ENCODE results near the gene EIF3D.

EIF3D gene

GRCh38 chr22:36562261-36562835 is 33.4 kb upstream of the EIF3D start:
- Mint-ChIP-seq H3K4me1 (no peaks in the 10 kb centered on the region), H3K4me3 (no peak overlapping the region), H3K9me3 (no peaks in the 10 kb centered on the region), H3K27ac (no peak overlapping the region), H3K27me3 (peaks cover 12% of the 10 kb centered on the region)
- ATAC-seq (no peak), DNase-seq (no peak)

GRCh38 chr22:36561291-36561811 is 32.4 kb upstream of the EIF3D start:
- no peak for DNase-seq
- Mint-ChIP-seq H3K4me1 (no peaks in the 10 kb centered on the region), H3K9me3 (no peaks in the 10 kb centered on the region), H3K4me3 (no peak overlapping the region), H3K27ac (no peak overlapping the region), H3K27me3 (peaks cover 12% of the 10 kb centered on the region)
- no peak for ATAC-seq

GRCh38 chr22:36560001-36560400 is 31.0 kb upstream of the EIF3D start:
- H3K27me3 Mint-ChIP-seq, result peaks cover 12% of the 10 kb centered on the region
- no peak overlapping the region for H3K27ac Mint-ChIP-seq
- no peaks in the 10 kb centered on the region for H3K9me3 Mint-ChIP-seq
- no peak for ATAC-seq
- no peak for DNase-seq
- H3K4me1 Mint-ChIP-seq, result no peaks in the 10 kb centered on the region
- no peak overlapping the region for H3K4me3 Mint-ChIP-seq

- no peaks in the 10 kb centered on the region for H3K9me3 Mint-ChIP-seq
- DNase-seq (no peak), ATAC-seq (no peak)
- H3K4me1 Mint-ChIP-seq, result no peaks in the 10 kb centered on the region
- H3K27ac Mint-ChIP-seq, result no peak overlapping the region
- H3K27me3 Mint-ChIP-seq, result peaks cover 23% of the 10 kb centered on the region
- H3K4me3 Mint-ChIP-seq, result no peak overlapping the region
These were observed 25.1 kb upstream of the EIF3D start for GRCh38 chr22:36554098-36554497.

GRCh38 chr22:36552289-36552688 is 23.3 kb upstream of the EIF3D start:
- Mint-ChIP-seq H3K27ac (no peak overlapping the region), H3K9me3 (no peaks in the 10 kb centered on the region), H3K27me3 (peaks cover 23% of the 10 kb centered on the region), H3K4me3 (no peak overlapping the region), H3K4me1 (no peaks in the 10 kb centered on the region)
- ATAC-seq (no peak), DNase-seq (no peak)

- peaks cover 30% of the 10 kb centered on the region for H3K27me3 Mint-ChIP-seq
- peaks cover 5% of the 10 kb centered on the region for H3K4me1 Mint-ChIP-seq
- no peaks in the 10 kb centered on the region for H3K9me3 Mint-ChIP-seq
- DNase-seq (no peak), ATAC-seq (no peak)
- no peak overlapping the region for H3K4me3 Mint-ChIP-seq
- H3K27ac Mint-ChIP-seq, result peak overlapping the region in 1 of 2 donors; percentile 79
These were observed 21.9 kb upstream of the EIF3D start for GRCh38 chr22:36550701-36551495.

GRCh38 chr22:36549033-36549432 is 20.1 kb upstream of the EIF3D start:
- no peak overlapping the region for H3K27ac Mint-ChIP-seq
- H3K27me3 Mint-ChIP-seq, result peaks cover 36% of the 10 kb centered on the region
- H3K4me3 Mint-ChIP-seq, result no peak overlapping the region
- no peak for DNase-seq
- peaks cover 13% of the 10 kb centered on the region for H3K4me1 Mint-ChIP-seq
- no peak for ATAC-seq
- no peaks in the 10 kb centered on the region for H3K9me3 Mint-ChIP-seq

GRCh38 chr22:36548606-36549005 is 19.6 kb upstream of the EIF3D start:
- Mint-ChIP-seq H3K9me3 (no peaks in the 10 kb centered on the region), H3K27ac (no peak overlapping the region), H3K4me1 (peaks cover 13% of the 10 kb centered on the region), H3K27me3 (peaks cover 36% of the 10 kb centered on the region), H3K4me3 (no peak overlapping the region)
- ATAC-seq, result no peak
- DNase-seq, result no peak

GRCh38 chr22:36546932-36547331 is 18.0 kb upstream of the EIF3D start:
- Mint-ChIP-seq H3K27me3 (peaks cover 36% of the 10 kb centered on the region), H3K9me3 (no peaks in the 10 kb centered on the region), H3K4me3 (no peak overlapping the region), H3K4me1 (peaks cover 22% of the 10 kb centered on the region), H3K27ac (no peak overlapping the region)
- ATAC-seq (no peak), DNase-seq (no peak)

- H3K27ac Mint-ChIP-seq, result no peak overlapping the region
- H3K4me1 Mint-ChIP-seq, result peaks cover 27% of the 10 kb centered on the region
- H3K4me3 Mint-ChIP-seq, result no peak overlapping the region
- H3K9me3 Mint-ChIP-seq, result no peaks in the 10 kb centered on the region
- ATAC-seq, result peak; percentile 62
- H3K27me3 Mint-ChIP-seq, result peaks cover 29% of the 10 kb centered on the region
- DNase-seq, result peak; percentile 31 to 39
These were observed 17.3 kb upstream of the EIF3D start for GRCh38 chr22:36546092-36546804.

GRCh38 chr22:36544107-36544620 is 15.2 kb upstream of the EIF3D start:
- Mint-ChIP-seq H3K27ac (no peak overlapping the region), H3K4me1 (peaks cover 27% of the 10 kb centered on the region), H3K4me3 (no peak overlapping the region), H3K27me3 (peaks cover 13% of the 10 kb centered on the region), H3K9me3 (no peaks in the 10 kb centered on the region)
- DNase-seq, result no peak
- ATAC-seq, result no peak

- peak overlapping the region; percentile 26 to 46 for H3K4me3 Mint-ChIP-seq
- DNase-seq, result peak; percentile 30 to 53
- H3K4me1 Mint-ChIP-seq, result peaks cover 27% of the 10 kb centered on the region
- peaks cover 13% of the 10 kb centered on the region for H3K27me3 Mint-ChIP-seq
- peak overlapping the region; percentile 65 to 74 for H3K27ac Mint-ChIP-seq
- ATAC-seq, result peak; percentile 96
- no peaks in the 10 kb centered on the region for H3K9me3 Mint-ChIP-seq
These were observed 13.0 kb upstream of the EIF3D start for GRCh38 chr22:36541831-36542411.

- no peaks in the 10 kb centered on the region for H3K9me3 Mint-ChIP-seq
- no peak for DNase-seq
- H3K4me3 Mint-ChIP-seq, result no peak overlapping the region
- H3K27me3 Mint-ChIP-seq, result peaks cover 8% of the 10 kb centered on the region
- H3K4me1 Mint-ChIP-seq, result peaks cover 23% of the 10 kb centered on the region
- no peak overlapping the region for H3K27ac Mint-ChIP-seq
- ATAC-seq, result no peak
These were observed 12.1 kb upstream of the EIF3D start for GRCh38 chr22:36540867-36541642.

- Mint-ChIP-seq H3K27me3 (no peaks in the 10 kb centered on the region), H3K4me1 (peaks cover 14% of the 10 kb centered on the region), H3K27ac (no peak overlapping the region), H3K9me3 (no peaks in the 10 kb centered on the region), H3K4me3 (no peak overlapping the region)
- ATAC-seq (no peak), DNase-seq (no peak)
These were observed 9.6 kb upstream of the EIF3D start for GRCh38 chr22:36538529-36538928.

- ATAC-seq, result no peak
- H3K4me3 Mint-ChIP-seq, result no peak overlapping the region
- H3K9me3 Mint-ChIP-seq, result peaks cover 0 to 6% of the 10 kb centered on the region in 2 donors
- no peaks in the 10 kb centered on the region for H3K27me3 Mint-ChIP-seq
- no peak overlapping the region for H3K27ac Mint-ChIP-seq
- H3K4me1 Mint-ChIP-seq, result peaks cover 3% of the 10 kb centered on the region
- DNase-seq, result no peak
These were observed 7.8 kb upstream of the EIF3D start for GRCh38 chr22:36536717-36537116.

All from stimulated activated naive CD8-positive, alpha-beta T cell treated with anti-CD3 and anti-CD28 coated beads, Interleukin-15, amount 100 ng/mL, for 72 hours (primary cell).